Stomach (tissue), 4 donors: Measurements from ENCODE around the gene SPDYC.

Source experiments
- CTCF ChIP-seq, 7 experiments: fragments of 450-650 bp in 4 of 7; fragments of 200-600 bp in 3 of 7; sonication (generic) in 3 of 7; IDR thresholded peaks; one replicate each; pipeline ENCODE4 v1.5.1; 2016 to 2019; ENCODE audit warnings: antibody characterized with exemption in 7 of 7, control low read depth in 2 of 7, mild to moderate bottlenecking in 1 of 7
- EP300 ChIP-seq: sonication (generic); formaldehyde crosslinking; IDR thresholded peaks from one replicate; pipeline ENCODE4 v1.6.1; 2017; ENCODE audit warnings: antibody characterized with exemption
- POLR2A ChIP-seq, 4 donors: fragments of 450-650 bp; IDR thresholded peaks; one replicate each; pipeline ENCODE4 v1.6.1; 2016; ENCODE audit warnings: antibody characterized with exemption in 4 of 4, control low read depth in 2 of 4, mild to moderate bottlenecking in 1 of 4, moderate library complexity in 1 of 4
- POLR2AphosphoS5 ChIP-seq, 3 donors: sonication (generic); formaldehyde crosslinking; IDR thresholded peaks; one replicate each; pipeline ENCODE4 v1.6.1; 2016; ENCODE audit warnings: antibody characterized with exemption in 3 of 3

- TF ChIP-seq CTCF (IDR thresholded peaks at IDR 0.05) (no peak), EP300 (no peak), POLR2A (IDR thresholded peaks at IDR 0.05) (no peak), POLR2AphosphoS5 (IDR thresholded peaks at IDR 0.05) (no peak)
Measured at GRCh38 chr11:65141896-65142494, 28.0 kb upstream of the SPDYC start.
